BJ (cell line): ENCODE measurements around the gene CRY1. TPM values are rescaled to one million over a fixed set of nuclear protein-coding genes. Genes with fewer than 3 reads are reported as not detected.
"Not testable (repeated sequence)": the region's sequence is repeated elsewhere in the genome, so short reads cannot be mapped to it uniquely, and the experiment has no call there.

Experiments
- CTCF ChIA-PET: fragments of 350-600 bp; formaldehyde crosslinking; extraction: SDS; loops from one replicate; lab custom pipeline; 2021; ENCODE audit warnings: antibody characterized with exemption, inconsistent platforms; lab: Yijun Ruan, JAX
- POLR2A ChIA-PET: fragments of 300-600 bp; sonication (Branson Sonifier 250); formaldehyde crosslinking; extraction: SDS; loops from one replicate; lab custom pipeline; 2021; ENCODE audit warnings: antibody characterized with exemption; lab: Charles Lee
- DNase-seq: peaks from one replicate; pipeline ENCODE4 v3.0.0-alpha.2; 2011; ENCODE audit warnings: low read depth
- H3K27me3 ChIP-seq: 2 replicates; pipeline ENCODE4 v1.6.0; 2011; ENCODE audit warnings: low read length; ENCODE audit not compliant: control insufficient read depth, insufficient read depth
- H3K36me3 ChIP-seq: 2 replicates; pipeline ENCODE4 v1.5.1; 2011; ENCODE audit warnings: low read length; ENCODE audit not compliant: control insufficient read depth, insufficient read depth
- H3K4me3 ChIP-seq: 2 replicates; pipeline ENCODE4 v1.5.1; 2011; ENCODE audit warnings: low read depth, mild to moderate bottlenecking, control low read depth, low read length
- CTCF ChIP-seq: IDR thresholded peaks from 2 replicates; pipeline ENCODE4 v1.5.1; 2011; ENCODE audit warnings: low read depth, mild to moderate bottlenecking, control low read depth, inconsistent platforms, low read length, moderate library complexity; ENCODE audit not compliant: insufficient read depth
- polyA plus RNA-seq: library from polyadenylated mRNA; depleted of rRNA; stranded (reverse); fragments of >200 nt; gene quantifications from 2 replicates; pipeline ENCODE4 v1.2.3, GENCODE V29; 2011

Gene CRY1
- polyA plus RNA-seq, 1 experiment: 6.9 TPM

- DNase-seq: no peak
- H3K27me3 ChIP-seq: no peaks in the 10 kb centered on the region
- POLR2A ChIA-PET: no interaction called here
- CTCF ChIA-PET: interaction anchor here (0.7 kb wide), 1 partner anchor 20 kb away, joined by 3 read pairs; no protein-coding TSS in a partner anchor
- no peaks in the 10 kb centered on the region for H3K36me3 ChIP-seq
- H3K4me3 ChIP-seq: no peak overlapping the region
- no peak for TF ChIP-seq CTCF
Measured at GRCh38 chr12:107109726-107110719, 16.7 kb upstream of the CRY1 start.

GRCh38 chr12:107108995-107109508 is 15.7 kb upstream of the CRY1 start:
- Histone ChIP-seq H3K4me3 (no peak overlapping the region), H3K27me3 (no peaks in the 10 kb centered on the region), H3K36me3 (no peaks in the 10 kb centered on the region)
- ChIA-PET POLR2A (no interaction called here), CTCF (interaction anchor here (1.1 to 5.0 kb wide), 2 partner anchors 19 to 236 kb away, joined by 3 to 79 read pairs; partner anchors contain the start of gene CRY1)
- DNase-seq: no peak
- TF ChIP-seq CTCF: no peak

GRCh38 chr12:107108366-107108765 is 15.0 kb upstream of the CRY1 start:
- CTCF ChIA-PET: interaction anchor here (0.9 to 5.0 kb wide), 3 partner anchors 18 to 237 kb away, joined by 3 to 79 read pairs (median 3); partner anchors contain the start of gene CRY1
- H3K4me3 ChIP-seq, H3K27me3 ChIP-seq, H3K36me3 ChIP-seq, POLR2A ChIA-PET, DNase-seq: not testable (repeated sequence)

GRCh38 chr12:107107381-107107780 is 14.0 kb upstream of the CRY1 start:
- CTCF ChIA-PET: interaction anchor here (0.9 to 5.0 kb wide), 2 partner anchors 17 to 22 kb away, joined by 3 to 79 read pairs; partner anchors contain the start of gene CRY1
- no peak for TF ChIP-seq CTCF
- no peaks in the 10 kb centered on the region for H3K27me3 ChIP-seq
- H3K36me3 ChIP-seq: no peaks in the 10 kb centered on the region
- H3K4me3 ChIP-seq: no peak overlapping the region
- POLR2A ChIA-PET: no interaction called here
- DNase-seq: no peak

GRCh38 chr12:107106241-107107025 is 13.1 kb upstream of the CRY1 start:
- no peaks in the 10 kb centered on the region for H3K27me3 ChIP-seq
- no peak overlapping the region for H3K4me3 ChIP-seq
- POLR2A ChIA-PET: no interaction called here
- H3K36me3 ChIP-seq: no peaks in the 10 kb centered on the region
- no peak for TF ChIP-seq CTCF
- DNase-seq: no peak
- CTCF ChIA-PET: interaction anchor here (5.0 kb wide), 1 partner anchor 16 kb away, joined by 79 read pairs; the partner anchor contains the start of gene CRY1
